Tongue (tissue), 2 donors: Measurements from ENCODE around the gene BZW1. TPM values are rescaled to one million over a fixed set of nuclear protein-coding genes. Genes with fewer than 3 reads are reported as not detected.

Experiments
- DNase-seq: peaks from one replicate; pipeline ENCODE4 v3.0.0-alpha.2; 2015
- total RNA-seq: library from RNA; depleted of rRNA; stranded (reverse); fragments of >200 nt; gene quantifications from one replicate; pipeline ENCODE4 v1.2.3, GENCODE V29; 2014

BZW1 gene
- total RNA-seq, 1 donor from 2014 or later = 246 TPM

DNA sequence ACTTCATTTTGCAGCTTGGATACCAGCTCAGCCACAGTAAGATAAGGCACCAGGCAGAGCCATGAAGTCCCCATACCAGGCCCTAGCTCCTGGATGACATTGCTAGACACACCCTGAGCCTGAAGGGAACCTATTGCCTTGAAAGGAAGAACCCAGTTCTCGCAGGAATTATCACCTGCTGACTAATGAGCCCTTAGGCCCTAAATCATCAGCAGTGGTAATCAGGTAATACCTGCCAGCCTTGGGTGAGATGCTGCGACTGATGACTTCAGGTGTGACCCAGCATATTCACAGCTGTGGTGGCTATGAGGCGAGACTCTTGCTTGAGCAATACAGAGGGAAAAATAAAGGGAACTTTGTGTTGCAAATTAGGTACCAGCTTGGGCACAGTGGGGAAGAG lies 27.8 kb downstream of the BZW1 start:
- no peak for DNase-seq

GRCh38 chr2:200843993-200844948 lies 32.6 kb downstream of the BZW1 start:
- no peak for DNase-seq

DNA sequence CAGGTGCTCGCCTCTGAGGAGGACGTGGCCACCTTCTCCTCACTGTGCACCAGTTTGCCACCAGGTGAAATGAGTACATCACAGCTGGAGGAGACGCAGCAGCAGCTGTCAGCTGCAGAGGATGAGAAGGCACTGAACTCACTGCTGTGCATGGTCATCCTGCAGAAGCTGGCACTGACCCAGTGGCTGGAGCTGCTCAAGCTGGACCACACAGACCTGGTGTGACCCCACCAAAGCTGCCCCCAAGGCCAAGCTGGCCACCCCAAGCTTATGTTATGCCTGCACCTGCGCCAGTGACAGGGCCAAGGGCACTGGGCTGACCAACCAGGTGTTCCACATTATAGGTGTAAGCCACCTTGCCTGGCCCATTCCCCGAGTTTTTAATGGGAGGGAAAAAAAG lies 33.5 kb downstream of the BZW1 start:
- DNase-seq = no peak

DNA sequence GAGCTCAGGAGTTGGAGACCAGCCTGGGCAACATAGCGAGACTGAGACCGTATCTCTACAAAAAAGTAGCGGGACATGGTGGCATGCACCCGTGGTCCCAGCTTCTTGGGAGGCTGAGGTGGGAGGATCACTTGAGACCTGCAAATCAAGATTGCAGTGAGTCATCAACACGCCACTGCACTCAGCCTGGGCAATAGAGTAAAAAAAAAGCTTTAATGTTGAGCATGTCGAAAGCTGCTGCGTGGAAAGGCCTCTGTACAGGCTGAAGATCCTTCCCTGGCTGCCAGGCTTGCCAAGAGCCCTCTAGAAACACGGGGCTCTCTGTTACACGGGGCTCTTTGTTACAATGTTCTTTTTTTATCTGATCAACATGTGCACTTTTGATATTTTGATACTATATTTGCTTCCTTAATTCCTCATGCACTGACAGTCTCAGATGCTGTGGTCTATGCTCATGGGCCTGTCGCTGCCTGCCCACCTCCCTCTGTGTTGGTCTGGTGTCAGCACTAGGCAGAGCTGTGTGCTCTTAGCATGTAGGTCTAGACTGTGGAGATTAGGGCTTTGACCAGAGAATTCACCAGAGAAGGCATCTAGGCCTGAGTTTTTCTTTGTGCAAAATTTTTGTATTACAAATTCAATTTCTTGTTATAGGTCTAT lies 34.1 kb downstream of the BZW1 start:
- DNase-seq = no peak

- DNase-seq = no peak
These were observed 35.6 kb downstream of the BZW1 start for GRCh38 chr2:200847269-200847668.

- no peak for DNase-seq
These were observed 36.2 kb downstream of the BZW1 start for GRCh38 chr2:200847939-200848338.

- no peak for DNase-seq
These were observed 39.0 kb downstream of the BZW1 start for GRCh38 chr2:200850512-200851256.

GRCh38 chr2:200851398-200852248 lies 39.9 kb downstream of the BZW1 start:
- no peak for DNase-seq

GRCh38 chr2:200852605-200853004 lies 40.9 kb downstream of the BZW1 start:
- DNase-seq = no peak

- DNase-seq = no peak
These were observed 45.1 kb downstream of the BZW1 start for GRCh38 chr2:200856806-200857205.

DNA sequence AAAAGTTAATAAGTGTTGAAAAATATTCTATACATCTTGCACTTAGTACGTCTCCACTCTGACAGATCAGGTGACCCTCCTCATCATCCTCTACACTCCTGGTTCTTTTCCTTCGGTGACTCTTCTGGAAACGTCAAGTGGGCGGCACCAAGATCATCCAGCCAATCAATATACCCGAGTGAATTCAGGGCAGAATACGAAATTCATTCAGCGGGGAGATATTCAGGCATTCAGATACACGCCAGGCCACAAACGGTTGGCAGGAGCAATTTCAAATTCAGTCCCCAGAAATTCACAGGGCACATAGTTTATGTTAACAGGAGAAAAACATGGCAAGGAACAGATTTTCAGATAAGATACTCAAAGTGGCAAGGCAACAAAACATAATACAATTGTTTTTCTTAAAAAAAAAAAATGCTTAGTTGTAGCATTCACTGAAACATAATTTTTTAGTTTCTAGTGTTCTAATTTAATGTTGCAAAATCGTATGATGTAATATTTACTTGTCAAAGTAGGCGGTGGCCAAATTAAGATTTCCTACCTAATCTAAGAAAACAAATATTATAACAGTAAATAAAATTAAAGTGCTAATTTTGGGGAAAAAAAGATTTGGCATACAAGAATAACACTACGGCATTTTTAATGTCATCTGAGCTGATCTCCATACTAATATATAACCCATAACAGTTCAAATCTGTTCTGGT lies 48.5 kb downstream of the BZW1 start:
- DNase-seq = no peak

GRCh38 chr2:200861617-200862155 lies 50.0 kb downstream of the BZW1 start:
- no peak for DNase-seq

GRCh38 chr2:200862532-200863000 lies 50.9 kb downstream of the BZW1 start:
- peak; percentile 70 for DNase-seq

DNA sequence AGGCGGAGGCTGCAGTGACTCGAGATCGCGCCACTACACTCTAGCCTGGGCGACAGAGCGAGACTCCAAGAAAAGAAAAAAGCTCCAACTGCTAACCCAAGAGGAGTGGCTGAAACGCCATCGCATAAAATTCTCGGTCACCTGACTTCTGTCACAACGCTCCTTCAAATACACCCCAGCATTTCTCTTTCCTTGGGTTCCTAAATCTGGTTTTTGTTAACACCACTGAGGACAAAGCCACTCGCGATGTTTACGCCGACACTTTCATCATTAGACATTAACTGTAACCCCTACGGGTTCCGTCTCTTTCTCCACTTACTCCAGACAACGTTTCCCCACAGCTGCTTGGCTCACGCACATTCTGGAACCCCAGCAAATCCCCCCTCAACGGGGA lies 52.1 kb downstream of the BZW1 start:
- no peak for DNase-seq

DNA sequence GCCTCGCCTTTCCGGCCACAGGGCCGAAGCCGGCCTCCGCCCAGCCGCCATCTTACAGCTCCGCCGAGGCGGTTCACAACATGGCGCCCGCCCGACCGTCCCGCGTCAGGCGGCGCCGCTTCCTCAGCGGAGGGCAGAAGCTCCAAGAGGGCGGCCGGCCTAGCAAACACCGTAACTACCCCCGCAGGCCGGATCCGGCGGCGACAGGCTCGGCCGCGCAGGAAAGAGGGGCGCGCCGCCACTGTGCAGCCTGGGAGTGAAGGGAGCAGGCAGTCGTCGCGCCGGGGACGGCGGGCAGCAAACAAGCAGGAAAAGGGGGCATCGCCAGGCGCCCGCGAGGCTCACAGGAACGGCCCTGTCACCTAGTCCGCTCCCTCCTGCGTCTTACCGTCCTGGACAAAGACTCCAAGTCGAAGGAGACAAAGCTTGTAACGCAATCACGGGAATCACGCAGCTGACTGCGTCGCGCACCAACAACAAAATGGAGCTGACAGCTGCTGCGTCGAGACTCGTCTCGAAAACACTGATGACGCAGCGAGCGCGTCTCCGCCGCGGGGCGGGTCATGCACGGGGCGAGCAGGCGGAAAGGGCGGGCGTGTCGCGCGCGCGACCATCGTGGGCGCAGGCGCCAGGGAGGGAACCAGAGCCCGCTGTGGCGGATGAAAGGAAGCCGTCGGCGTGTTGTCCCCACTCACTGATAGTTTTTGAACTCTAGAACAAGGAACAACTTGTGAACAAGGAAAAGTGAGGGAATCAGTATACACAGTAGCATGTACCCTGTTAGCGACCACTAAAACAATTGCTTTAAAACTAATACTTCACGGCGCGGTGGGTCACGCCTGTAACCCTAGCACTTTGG lies 52.7 kb downstream of the BZW1 start, which contains the start of gene CLK1:
CLK1 (minus strand) TSS at position 483 of the 859 bp plus-strand sequence. CDS start 2,796 bp downstream, outside the sequence.
- peak; percentile 98 for DNase-seq

DNA sequence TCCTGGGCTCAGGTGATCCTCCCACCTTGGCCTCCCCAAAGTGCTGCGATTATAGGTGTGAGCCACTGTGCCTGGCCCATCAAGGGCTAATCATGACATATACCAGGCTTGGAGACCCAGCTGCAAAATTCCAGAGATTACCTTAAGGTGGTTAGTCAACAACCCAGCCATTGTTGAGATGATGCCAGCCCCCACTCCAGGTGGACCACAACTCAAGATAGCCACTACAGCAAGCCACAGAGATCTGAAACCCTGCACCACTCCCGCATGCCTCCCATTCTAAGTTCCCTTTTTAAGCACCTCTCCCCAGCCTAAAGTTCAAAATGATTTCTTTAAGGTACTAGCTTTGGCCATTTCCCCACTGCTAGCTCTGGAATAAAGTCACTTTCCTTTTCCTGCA lies 57.3 kb downstream of the BZW1 start:
- DNase-seq = no peak

DNA sequence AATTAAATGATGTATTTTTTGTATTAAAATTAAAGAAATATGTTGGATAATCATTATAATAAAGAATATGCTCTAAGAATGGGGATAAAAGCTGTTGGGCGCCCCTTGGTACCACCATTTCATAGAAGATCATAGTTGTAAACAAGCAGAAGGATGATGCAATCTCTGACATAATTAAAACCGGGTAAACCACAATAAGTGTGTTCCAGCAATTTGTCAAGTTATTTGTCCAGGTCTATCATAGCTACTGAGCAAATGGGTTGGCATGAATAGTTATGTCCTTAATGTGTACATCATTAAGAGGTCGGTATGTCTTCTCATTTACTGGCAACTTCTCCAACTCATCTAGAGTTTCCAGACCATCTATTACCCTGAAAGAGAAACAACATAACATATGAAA lies 59.4 kb downstream of the BZW1 start:
- no peak for DNase-seq

- no peak for DNase-seq
These were observed 61.9 kb downstream of the BZW1 start for GRCh38 chr2:200873560-200873959.
